HG03521 (cell line): ENCODE results near the gene PAK4.

Experiments used
- ATAC-seq: cut with Tn5 transposase; IDR thresholded peaks from one replicate; pipeline ENCODE4 v1.9.1; 2021; ENCODE audit warnings: mild to moderate bottlenecking, moderate library complexity; ENCODE audit not compliant: unreplicated experiment

The PAK4 gene

DNA sequence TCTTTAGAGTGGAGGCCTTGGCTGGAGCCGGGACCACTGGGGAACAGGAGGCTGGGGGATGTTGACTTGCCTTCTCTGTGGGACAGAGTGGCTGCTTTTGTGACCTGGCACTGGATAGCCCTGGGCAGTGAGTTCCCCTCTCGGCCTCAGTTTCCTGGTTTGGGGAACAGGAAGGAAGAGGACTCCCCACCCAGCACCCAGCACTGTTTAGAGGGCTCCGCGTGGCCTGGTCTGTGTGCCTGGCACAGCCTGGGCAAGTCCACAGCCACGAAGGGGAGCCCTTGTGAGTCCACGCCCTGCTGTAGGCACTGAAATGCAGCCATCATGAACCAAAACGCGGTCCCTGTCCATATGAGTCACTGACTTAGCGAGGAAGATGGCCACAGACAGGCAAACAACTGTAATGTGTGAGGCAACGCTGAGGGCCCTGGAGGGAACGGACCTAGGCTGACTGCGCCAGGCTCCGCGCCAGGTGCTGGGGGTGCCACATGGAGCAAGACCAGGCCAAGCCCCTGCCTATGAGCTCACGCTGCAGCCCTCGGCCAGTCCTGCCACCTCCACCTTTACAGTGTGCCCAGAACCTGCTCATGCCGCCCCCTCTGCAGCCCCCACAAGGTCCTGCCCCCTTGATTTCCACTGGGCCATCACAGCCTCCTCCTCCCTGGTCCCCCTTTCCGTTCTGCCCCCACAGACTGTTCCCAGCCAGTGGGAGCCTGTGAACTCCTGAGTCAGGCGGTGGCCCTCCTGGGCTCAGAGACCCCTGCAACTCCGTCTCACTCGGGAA, 35.5 kb downstream of the PAK4 start:
- no peak for ATAC-seq

DNA sequence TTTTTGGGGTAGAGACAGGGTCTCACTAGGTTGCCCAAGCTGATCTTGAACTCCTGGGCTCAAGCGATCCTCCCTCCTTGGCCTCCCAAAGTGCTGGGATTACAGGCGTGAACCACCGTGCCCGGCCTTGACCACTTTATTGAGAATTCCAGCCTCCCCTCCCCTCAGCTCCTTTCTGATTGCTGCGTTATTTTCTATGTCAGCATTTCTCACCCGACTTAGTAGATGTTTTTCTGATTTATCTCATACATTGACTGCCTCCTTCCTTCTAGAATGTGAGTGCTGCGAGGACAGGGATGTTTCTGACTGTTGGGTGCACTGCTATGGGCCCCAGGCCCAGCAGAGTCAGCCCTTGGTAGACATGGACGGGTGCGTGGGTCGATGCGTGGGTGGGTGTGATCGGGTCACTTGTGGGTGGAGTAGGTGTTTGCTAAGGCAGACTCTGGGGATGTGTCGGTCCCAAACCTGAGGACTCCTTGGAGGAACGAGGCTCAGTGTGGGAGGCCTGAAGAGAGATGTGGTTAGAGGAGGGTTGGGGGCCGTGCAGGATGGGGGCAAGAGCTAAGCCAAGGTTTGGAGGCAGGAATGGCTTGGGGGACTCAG, 37.0 kb downstream of the PAK4 start:
- no peak for ATAC-seq

DNA sequence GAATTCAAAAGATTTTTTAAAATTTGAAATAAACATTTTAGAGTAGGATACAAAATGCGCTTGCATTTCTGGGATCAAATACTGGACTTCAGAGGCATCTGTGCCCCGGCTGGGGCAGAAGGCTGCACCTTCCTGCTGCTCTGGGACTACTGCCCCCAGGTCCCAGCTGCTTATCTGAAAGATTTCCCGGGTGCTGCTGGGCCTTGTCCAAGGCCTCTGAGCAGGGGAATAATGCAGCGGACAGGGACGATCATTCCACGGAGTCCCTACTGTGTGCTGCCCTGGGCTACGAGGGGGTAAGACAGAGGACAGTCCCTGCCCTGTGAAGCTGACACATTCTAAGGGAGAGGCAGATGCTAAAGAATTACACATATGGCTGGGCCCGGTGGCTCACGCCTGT, 38.0 kb downstream of the PAK4 start:
- no peak for ATAC-seq

DNA sequence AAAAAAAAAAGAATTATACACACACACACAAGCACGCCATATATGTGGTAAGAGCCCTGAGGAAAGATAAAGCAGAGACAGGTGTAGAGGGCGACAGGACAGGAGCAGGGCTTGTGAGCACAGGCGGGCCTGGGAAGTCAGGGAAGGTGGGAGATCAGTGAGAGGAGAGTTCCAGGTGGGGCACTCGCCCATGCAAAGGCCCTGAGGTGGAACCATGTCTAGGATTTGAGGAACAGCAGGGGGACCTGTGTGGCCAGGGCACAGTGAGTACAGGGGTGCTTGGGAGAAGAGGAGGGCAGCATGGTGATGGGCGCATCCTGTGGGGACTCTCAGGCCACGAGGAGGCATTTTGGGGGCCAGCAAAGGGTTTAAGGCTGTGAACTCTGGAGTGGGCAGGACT, 38.7 kb downstream of the PAK4 start:
- ATAC-seq = no peak

DNA sequence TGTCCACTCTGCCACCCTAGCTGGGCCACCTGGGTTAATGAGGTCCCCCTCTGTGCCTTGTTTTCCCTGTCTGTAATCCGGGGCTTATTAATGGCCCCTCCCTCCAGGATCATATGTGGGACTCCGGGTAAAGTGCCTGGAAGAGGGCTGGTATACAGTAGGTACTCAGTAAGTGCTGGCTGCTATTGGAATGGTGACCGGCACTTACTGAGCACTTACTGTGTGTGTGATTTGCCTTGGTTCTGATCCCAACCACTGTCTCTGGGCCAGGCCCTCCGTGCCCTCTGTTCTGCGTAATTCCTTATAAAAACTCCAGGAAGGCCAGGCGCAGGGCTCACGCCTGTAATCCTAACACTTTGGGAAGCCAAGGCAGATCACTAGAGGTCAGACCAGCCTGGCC, 40.3 kb downstream of the PAK4 start:
- no peak for ATAC-seq

DNA sequence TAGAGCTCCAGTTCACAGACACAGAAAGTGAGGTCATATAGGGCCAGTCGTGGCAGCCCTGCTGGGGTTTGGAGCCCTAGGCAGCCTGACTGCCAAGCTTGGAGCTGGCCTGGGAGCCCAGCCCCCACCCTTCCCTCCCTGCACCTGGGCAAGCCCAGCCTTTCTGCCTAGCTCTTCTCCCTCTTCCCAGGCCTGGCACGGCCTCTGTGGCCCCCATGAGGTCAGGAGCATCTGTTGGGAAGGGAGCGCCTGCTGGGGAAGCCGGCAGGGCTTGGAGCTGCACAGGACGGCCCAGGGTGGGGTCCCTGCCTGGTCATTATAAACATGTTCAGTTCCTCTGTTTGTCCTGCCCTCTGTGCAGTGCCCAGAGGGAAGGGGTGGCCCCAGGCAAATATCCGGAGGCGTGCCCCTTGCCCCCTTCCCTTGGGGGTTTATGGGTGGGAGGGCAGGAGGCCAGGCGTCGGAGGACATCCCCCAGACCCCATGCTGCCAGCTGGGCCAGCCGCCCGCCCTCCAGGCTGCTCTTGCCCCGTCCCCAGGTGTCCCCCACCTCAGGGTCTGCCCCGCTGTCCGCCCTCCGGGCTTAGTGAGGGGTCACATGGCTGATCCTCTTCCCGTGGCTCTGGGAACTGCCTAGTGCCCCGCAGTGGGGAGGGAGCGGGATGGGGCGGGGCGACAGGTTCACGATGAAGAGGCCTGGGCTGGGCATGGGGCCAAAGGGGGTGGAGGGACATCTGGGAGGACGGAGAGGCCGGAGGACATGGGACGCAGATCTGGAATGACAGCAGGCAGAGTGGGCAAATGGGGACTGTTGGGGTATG, 41.2 kb downstream of the PAK4 start:
- no peak for ATAC-seq

DNA sequence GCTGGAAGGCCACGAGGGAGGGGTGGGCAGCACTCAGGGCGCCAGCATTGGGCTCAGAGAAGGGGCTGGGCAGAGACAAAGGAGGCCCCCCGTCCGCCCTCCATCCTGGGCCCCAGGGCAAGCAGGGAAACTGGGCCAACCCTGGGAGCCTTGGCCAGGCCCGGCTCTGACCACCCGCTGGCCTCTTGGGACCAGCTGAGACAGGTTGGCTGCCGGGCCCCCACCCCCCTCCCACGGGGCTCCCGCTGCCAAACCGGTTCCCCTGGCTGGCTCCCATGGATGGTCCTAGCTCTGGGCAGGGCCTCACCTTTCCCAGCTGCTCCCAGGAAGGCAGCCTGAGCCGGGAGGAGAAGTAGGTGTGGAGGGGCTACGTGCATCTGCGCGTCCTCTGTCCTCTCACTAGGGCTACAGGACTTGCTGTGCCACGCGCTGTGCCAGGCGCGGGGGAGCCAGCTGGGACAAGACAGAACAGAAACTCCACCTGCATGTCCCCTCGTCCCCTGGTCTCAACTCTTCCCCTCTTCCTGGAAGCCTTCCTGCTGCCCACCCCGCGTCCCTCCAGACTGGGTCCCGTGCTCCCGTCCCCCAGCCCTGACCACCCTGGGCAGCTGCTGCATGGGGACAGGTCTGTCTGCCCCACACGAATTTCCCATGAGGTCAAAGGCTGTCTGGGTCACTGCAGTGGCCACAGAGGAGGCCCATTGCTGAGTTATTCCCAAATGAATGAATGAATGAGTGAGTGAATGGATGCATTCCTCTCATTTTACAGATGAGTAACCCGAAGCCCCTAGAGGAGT, 42.1 kb downstream of the PAK4 start:
- ATAC-seq = no peak

DNA sequence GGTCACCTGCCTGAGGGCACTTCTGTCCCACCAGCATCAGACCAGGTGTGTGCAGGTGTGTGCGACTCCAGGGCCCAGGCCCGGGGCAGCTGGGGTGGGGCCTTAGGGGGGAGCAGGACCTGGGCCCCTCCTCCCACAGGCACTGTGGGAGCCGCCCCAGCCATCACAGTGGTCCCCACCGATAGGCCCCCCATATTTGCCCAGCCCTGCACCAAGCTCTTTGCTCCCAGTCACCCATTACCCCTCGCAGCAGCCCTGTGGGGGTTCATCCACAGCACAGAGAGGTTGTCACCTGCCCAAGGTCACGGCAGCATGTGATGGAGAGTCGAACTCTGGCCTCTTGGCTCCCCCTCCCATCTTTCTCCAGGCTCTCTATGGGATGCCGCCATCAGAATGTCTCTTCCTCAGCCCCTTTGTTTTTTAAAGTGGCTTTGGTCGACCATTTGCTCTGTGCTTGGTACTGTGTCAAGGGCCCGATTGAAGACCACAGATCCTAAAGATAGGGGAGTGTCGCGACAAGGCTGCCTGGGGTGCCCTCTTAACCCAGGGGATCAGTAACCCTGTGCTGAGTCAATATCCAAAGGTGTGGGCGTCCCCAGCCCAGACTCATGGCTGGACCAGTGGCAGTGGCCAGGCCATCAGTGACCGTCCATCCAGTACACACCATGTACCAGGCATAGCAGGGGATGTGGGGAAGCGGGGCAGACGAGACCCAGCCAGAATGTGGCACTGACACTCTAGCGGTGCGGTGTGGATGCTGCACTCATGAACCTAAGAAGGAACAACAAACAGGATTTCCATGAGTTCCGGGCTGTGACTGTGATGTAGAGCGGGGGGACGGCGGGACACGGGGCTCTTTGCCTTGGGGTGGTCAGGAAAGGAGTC, 42.9 kb downstream of the PAK4 start:
- no peak for ATAC-seq

DNA sequence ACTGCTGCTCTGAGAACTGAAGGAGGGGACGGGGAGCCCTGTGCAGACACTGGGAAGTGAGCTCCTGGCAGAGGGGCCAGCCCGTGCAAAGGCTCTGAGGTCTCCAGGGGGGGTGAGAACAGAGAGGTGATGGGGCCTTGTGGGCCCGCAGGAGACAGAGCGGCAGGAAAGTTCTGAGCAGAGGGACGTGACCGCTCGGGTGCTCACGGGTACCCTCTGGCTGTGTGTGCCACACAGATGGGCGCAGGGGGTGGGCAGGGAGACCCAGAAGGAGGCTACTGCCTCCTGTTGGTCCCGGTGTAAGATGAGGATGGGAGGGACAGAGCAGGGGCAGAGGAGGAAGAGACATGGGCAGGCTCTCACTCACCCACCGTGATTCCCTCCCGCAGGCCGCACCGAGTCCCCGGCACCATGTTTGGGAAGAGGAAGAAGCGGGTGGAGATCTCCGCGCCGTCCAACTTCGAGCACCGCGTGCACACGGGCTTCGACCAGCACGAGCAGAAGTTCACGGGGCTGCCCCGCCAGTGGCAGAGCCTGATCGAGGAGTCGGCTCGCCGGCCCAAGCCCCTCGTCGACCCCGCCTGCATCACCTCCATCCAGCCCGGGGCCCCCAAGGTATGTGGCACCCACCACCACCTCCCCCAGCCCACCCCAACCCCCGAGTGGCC, 43.7 kb downstream of the PAK4 start:
- no peak for ATAC-seq

DNA sequence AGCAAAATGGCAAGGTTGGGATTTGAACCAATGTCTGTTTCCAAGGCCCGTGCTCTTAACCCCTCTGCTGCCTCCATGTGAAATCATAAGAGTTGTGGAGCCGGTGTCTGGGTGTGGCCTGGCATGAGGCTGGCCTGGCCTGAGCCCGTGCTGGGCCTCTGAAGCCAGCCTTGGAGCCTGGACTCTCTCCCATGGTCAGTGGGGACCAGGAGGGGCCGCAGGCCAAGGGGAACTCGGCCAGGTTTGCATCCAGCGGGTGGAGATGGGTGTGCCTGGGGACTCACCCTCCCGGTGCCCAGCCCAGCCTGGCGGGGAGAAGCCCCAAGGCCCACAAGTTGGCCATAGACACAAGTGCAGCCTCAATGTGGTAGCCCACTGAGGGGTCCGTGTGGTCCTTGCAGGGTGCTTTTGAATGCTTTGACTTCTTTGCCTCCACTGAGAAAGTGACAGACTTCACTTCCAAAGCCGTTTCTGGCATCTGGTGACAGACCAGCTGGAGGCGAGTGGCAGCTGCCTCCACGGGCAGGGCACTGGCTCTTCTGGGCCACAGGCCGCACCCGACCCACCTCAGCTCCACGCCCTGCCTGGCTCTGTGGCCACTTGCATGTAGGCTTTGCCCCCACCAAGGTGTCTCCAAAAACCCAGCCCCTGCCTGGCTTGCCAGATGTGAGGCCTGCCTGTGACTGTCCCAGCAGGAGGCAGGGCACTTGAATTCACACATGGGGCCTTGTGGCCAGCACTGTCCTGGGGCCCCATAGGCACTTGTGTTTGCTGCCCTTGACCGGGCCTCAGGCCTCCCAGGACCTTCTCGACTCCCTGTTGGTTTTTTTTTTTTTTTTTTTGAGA, 45.0 kb downstream of the PAK4 start:
- no peak for ATAC-seq

DNA sequence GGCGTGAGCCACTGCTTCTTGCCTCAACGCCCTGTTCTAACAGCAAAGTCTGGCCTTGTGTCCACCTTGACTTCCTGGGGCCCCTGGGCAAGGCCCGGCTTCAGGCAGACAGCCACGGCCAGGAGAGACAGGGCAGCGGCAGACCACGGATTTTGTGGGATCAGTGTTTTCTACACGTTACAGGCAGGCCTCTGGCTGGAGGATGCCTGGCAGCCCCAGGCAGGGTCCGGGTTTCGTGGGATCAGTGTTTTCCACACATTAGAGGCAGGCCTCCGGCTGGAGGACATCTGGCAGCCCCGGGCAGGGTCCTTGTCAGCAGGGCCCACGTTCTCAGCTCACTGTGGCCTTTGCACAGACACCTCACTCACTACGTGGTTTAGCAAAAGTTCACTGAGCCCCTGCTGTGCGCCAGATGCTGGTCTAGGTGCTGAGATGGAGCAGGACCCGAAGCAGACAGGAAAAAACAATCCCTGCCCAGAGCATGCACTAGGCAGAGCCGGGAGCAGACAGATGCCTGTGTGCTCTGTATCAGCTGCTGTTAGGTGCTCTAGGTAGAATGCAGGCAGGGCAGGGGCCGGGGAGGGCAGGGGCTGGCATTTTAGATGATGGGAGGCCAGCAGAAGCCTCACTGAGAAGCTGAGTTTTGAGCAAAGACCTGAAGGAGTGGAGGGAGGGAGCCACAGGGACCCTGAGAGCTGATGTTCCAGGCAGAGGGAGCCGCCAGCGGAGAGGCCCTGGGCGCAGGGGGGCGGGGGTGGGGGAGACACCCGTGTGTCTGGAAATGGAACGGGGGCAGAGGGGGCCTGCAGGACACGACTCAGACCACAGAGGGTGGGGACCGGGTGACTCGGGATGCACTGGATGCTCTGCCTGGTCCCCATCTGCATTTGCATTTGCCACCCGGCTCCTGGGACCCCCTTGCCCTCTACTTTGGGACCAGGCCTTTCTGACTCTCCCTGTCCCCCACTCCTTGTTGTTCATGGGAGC, 46.2 kb downstream of the PAK4 start:
- ATAC-seq = no peak

DNA sequence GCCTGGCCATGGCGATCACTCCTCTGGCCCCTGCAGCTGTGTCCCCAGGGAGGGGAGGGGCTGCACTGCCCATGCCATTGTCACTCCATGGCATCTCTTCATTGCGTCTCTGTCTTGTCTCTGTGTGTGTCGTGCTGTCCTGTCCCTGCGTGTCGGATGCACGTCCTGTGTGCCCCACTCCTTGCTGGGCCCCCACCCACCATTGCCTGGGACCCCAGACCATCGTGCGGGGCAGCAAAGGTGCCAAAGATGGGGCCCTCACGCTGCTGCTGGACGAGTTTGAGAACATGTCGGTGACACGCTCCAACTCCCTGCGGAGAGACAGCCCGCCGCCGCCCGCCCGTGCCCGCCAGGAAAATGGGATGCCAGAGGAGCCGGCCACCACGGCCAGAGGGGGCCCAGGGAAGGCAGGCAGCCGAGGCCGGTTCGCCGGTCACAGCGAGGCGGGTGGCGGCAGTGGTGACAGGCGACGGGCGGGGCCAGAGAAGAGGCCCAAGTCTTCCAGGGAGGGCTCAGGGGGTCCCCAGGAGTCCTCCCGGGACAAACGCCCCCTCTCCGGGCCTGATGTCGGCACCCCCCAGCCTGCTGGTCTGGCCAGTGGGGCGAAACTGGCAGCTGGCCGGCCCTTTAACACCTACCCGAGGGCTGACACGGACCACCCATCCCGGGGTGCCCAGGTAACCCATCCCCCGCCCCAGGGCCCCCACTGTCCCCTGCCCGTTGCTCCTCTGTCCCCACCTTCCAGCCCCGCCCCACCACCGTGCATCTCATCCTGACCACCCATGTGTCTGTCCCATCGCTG, 47.3 kb downstream of the PAK4 start:
- no peak for ATAC-seq

DNA sequence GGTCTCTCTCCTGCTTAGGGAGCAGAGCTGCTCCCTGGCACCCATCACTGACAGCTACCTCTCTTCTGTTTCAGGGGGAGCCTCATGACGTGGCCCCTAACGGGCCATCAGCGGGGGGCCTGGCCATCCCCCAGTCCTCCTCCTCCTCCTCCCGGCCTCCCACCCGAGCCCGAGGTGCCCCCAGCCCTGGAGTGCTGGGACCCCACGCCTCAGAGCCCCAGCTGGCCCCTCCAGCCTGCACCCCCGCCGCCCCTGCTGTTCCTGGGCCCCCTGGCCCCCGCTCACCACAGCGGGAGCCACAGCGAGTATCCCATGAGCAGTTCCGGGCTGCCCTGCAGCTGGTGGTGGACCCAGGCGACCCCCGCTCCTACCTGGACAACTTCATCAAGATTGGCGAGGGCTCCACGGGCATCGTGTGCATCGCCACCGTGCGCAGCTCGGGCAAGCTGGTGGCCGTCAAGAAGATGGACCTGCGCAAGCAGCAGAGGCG, 48.0 kb downstream of the PAK4 start:
- ATAC-seq = no peak

DNA sequence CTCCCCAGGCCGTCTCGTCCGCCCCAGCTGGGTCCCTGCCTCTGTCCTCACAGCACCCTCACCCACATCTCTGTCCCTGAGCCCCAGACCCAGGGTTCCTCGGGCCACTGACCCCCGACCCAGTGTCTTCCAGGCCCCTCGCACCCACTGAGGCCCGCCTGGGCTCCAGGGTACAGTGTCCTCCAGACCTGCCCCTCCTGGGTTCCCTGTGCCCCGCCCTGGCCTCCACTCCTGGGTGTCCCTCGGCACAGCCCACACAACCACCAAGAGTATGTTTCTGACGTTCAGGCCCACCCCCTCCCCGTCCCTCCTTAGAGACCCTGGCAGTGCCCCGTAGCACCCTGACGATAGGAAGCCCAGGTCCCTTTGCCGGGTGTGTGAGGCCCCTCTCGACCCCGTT, 48.6 kb downstream of the PAK4 start:
- ATAC-seq = no peak

DNA sequence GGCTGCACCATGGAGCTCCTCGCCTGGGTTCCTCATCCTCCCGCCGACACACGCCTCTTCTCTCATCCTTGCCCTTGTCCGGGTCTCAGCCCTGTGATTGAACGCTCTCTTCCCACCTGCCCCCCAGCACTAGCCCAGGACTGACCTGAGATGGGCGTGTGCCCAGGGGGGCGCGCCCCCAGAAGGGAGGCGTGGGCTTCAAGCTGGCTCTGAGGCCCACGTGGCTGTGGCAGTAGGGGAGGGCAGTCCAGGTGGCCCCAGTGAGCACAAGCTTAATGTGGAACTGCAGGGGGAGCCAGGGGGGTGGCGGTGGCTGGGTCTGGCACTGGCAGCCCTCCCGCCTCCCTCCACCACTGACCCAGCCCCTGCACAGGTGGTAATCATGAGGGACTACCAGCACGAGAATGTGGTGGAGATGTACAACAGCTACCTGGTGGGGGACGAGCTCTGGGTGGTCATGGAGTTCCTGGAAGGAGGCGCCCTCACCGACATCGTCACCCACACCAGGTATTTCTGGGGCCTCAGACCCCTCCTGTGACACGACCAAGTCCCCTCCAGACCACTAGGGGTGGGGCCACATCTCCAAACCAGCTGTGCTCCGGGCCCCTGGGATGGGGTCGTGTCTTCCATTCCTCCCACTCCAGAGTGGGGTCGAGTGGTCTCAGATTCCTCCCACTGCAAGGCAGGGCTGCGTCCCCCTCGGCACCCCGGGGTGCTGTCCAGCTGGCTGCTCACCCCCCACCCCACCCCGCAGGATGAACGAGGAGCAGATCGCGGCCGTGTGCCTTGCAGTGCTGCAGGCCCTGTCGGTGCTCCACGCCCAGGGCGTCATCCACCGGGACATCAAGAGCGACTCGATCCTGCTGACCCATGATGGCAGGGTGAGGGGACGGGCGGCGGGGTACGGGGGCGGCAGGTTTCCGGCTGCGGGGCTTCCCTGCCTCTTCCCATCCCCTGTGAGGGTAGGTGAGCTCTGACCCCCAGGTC, 49.3 kb downstream of the PAK4 start:
- ATAC-seq = no peak
